Stimulated activated naive CD8-positive, alpha-beta T cell treated with anti-CD3 and anti-CD28 coated beads, Interleukin-15, amount 100 ng/mL, for 72 hours (primary cell): ENCODE results near the gene KRT35.

Source experiments
- ATAC-seq: fragments of 150-1000 bp; cut with Tn5 transposase; 2 replicates; pipeline ENCODE4 v1.10.0; 2021; ENCODE audit warnings: mild to moderate bottlenecking, moderate library complexity
- DNase-seq, 2 donors: peaks; one replicate each; pipeline ENCODE4 v3.0.0; 2021 to 2022
- H3K27ac Mint-ChIP-seq, 2 donors: one replicate each; pipeline ENCODE4 v1.8.0; 2022; ENCODE audit warnings: mild to moderate bottlenecking in 2 of 2, mixed read lengths in 2 of 2, moderate library complexity in 2 of 2
- H3K27me3 Mint-ChIP-seq: one replicate; pipeline ENCODE4 v1.8.0; 2022; ENCODE audit warnings: mixed read lengths
- H3K4me1 Mint-ChIP-seq: one replicate; pipeline ENCODE4 v1.8.0; 2022; ENCODE audit warnings: mild to moderate bottlenecking, mixed read lengths
- H3K4me3 Mint-ChIP-seq, 2 donors: one replicate each; pipeline ENCODE4 v1.8.0; 2022; ENCODE audit warnings: mild to moderate bottlenecking in 2 of 2, mixed read lengths in 2 of 2, moderate library complexity in 1 of 2
- H3K9me3 Mint-ChIP-seq, 2 donors: one replicate each; pipeline ENCODE4 v1.8.0; 2022; ENCODE audit warnings: mixed read lengths in 2 of 2

KRT35 gene

DNA sequence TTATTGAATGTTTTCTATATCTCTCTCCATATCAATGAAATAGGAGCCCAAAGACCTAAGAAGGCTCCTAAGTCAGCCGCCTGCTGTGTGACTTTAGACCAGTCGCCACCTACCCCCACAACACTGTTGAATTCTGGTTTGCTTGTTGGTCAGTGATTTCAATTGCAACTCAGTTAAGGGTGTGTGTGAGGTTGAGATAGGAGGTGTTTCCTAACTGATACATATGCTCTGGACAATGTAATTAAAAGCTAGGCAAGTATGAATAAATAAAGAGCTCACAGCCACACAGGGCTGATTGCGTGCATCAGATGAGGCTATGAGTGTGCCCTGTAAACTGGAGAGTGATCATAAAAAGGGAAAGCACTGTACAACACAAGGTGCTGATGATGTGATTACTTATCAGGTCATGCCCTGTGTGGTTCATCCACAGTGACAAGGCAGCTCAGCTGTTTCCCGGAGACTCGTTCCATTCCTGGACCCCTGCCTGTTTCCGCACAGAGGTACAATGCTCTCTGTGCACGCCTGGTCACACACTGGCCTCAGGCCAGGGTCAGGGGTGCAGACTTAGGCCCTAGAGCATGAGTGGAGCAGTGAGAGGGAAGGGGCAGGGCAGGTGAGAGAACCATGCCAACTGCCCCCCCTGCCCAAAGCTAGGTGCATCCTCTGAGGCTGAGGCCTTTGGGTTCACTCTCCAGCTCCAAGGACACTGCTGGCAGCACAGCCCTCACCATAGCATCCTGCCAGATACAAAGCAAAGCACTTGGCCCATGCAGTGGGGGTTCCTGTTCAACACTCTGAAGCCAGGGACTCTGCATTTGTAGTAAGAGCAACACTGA is 3.3 kb upstream of the KRT35 start:
- ATAC-seq, result peak; percentile 9
- no peak overlapping the region for H3K27ac Mint-ChIP-seq
- no peak overlapping the region for H3K4me3 Mint-ChIP-seq
- peaks cover 9% of the 10 kb centered on the region for H3K27me3 Mint-ChIP-seq
- no peaks in the 10 kb centered on the region for H3K4me1 Mint-ChIP-seq
- no peak for DNase-seq
- H3K9me3 Mint-ChIP-seq, result no peaks in the 10 kb centered on the region

DNA sequence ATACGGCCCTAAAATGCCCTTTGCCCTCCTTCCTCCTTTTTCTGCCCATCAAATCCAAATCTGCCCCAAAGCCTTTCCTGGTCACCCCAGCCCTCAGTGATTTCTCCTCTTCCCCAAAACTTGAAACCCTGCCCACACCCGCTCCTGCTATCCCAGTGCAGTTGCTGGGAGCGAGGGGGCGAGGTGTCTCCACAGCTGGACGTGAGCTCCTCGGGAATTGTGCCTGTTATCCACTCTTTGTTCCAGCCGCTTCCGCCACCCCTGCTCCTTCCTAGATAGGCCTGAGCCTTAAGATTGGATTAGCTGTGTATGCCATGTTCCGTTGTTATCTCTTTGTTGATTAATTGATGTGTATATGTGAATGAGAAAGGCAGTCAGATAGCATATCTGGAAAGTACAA is 2.6 kb upstream of the KRT35 start:
- no peaks in the 10 kb centered on the region for H3K4me1 Mint-ChIP-seq
- peaks cover 9% of the 10 kb centered on the region for H3K27me3 Mint-ChIP-seq
- ATAC-seq (no peak), DNase-seq (no peak)
- no peaks in the 10 kb centered on the region for H3K9me3 Mint-ChIP-seq
- no peak overlapping the region for H3K27ac Mint-ChIP-seq
- H3K4me3 Mint-ChIP-seq, result no peak overlapping the region

DNA sequence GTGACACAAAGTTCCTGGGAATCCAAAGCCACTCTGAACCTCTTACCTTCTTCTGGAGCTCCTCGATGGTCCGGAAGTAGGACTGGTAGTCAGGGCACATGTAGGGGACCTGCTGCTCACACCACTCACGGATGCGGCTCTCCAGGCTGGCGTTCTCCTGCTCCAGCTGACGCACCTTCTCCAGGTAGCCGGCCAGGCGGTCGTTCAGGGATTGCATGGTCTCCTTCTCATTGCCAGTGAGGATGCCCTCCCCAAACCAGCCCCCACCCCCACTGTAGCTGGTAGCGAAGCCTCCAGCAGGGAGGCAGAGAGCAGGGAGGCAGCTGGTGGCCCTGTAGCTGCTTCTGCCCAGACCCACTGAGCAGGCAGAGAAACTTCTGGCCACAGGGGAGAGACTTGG is 370 bp downstream of the KRT35 start:
- ATAC-seq (no peak), DNase-seq (no peak)
- H3K27ac Mint-ChIP-seq, result no peak overlapping the region
- no peaks in the 10 kb centered on the region for H3K9me3 Mint-ChIP-seq
- no peaks in the 10 kb centered on the region for H3K27me3 Mint-ChIP-seq
- H3K4me1 Mint-ChIP-seq, result no peaks in the 10 kb centered on the region
- H3K4me3 Mint-ChIP-seq, result no peak overlapping the region

DNA sequence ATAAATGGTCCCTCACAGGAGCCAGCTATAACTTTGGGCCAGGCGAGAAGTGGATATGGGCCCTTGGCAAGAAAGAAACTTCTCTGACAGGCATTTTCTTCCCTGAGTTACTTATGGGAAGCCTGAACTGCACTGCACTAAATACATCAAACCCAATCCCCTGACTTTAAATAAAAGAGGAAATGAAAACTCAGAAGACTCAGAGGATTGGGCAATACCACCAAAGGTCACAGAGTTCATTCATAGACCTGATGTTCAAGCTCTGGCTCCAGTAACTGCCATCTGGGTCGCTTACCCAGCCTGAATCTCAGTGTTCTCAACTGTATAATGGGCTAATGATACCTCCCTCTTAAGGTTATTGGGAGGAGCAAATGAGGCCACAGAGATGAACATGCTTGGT is 815 bp downstream of the KRT35 start:
- Mint-ChIP-seq H3K4me3 (no peak overlapping the region), H3K9me3 (no peaks in the 10 kb centered on the region), H3K27me3 (no peaks in the 10 kb centered on the region), H3K4me1 (no peaks in the 10 kb centered on the region), H3K27ac (no peak overlapping the region)
- ATAC-seq, result no peak
- DNase-seq, result no peak

DNA sequence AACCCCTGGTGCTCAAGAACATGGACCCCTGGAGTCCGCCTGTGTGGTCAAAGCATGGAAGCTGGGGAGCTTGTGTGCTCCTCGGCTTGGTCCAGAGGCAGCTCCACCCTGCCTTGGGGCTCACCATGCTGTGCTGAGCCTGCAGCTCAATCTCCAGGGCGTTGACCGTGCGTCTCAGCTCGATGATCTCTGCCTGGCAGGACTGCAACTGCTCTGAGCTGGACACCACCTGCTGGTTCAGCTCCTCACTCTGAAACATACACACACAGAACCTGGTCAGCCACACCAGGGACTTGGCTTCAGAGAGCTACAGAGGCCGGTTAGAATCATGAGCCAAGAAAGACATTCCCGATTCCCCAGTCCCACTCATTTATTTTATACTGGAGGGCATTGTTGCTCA is 2.7 kb downstream of the KRT35 start:
- no peaks in the 10 kb centered on the region for H3K27me3 Mint-ChIP-seq

DNA sequence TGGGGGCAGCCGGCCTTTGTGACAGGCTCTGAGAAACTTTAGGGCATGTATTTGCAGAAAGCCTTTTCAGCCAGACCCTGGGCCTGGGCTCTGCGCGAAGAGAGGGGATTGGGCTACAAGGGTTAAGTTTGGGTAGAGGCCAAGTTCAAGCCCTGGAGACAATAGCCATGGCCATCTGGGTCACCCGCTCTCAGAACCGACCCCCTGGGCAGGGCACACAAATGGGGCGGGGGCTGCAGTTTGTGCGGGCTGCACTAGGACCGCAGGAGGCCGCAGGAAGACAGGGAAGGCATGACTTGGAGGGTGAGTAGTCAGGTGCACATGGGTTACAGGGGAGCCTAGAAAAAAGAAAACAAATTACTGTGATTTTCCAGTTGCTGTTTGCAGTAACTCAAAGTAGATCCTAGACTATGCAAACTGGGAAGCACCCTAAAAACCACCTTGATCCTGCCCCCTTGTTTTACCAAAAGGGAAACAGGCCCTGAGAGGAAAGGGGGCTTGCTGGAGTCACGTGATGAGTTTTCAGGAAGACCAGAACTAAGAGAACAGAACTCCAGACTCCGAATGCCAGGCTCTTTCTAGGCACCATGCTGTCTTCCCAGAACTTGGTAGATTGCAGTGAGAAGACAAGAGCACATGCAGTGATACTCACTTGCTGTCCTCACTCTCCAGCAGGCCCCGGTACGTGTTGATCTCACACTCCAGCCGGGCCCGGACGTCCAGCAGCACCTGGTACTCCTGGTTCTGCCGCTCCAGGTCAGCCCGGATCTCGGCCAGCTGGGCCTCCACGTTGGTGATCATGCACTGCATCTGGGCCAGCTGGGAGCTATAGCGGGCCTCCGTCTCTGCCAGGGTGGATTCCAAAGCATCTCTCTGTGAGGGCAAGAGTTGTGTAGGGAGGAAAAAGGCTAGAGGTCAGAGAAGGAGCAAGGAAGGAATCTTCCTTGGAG is 3.8 kb downstream of the KRT35 start:
- no peaks in the 10 kb centered on the region for H3K4me1 Mint-ChIP-seq
- DNase-seq (no peak), ATAC-seq (no peak)
- H3K27ac Mint-ChIP-seq, result no peak overlapping the region
- no peaks in the 10 kb centered on the region for H3K9me3 Mint-ChIP-seq
- no peaks in the 10 kb centered on the region for H3K27me3 Mint-ChIP-seq
- no peak overlapping the region for H3K4me3 Mint-ChIP-seq

More for the DNA sequence above, 2.7 kb downstream of the KRT35 start:
- H3K4me3 Mint-ChIP-seq, result no peak overlapping the region
- H3K4me1 Mint-ChIP-seq, result no peaks in the 10 kb centered on the region
- DNase-seq (no peak), ATAC-seq (no peak)
- no peak overlapping the region for H3K27ac Mint-ChIP-seq
- no peaks in the 10 kb centered on the region for H3K9me3 Mint-ChIP-seq

DNA sequence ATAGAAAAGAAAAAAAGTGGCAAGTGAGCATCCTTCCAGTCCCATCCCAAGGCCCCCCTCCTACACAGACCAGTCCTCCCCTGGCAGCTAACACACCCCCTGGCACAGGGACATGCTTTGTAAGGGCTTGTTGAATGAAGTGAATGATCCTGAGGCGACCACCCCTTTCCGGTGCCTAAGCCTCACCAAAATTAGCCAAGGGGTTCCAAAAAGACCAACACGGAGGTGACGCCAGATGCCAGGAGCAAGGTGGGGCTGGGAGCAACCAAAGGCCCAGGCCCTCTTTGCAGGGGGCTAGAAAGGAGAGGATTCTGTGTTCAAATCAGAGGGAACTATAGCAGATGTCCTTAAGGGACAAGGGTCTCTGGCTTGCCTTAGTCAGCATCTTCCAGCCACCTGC is 5.5 kb downstream of the KRT35 start:
- DNase-seq, result no peak
- H3K4me1 Mint-ChIP-seq, result no peaks in the 10 kb centered on the region
- no peaks in the 10 kb centered on the region for H3K27me3 Mint-ChIP-seq
- ATAC-seq, result no peak
- H3K4me3 Mint-ChIP-seq, result no peak overlapping the region
- H3K9me3 Mint-ChIP-seq, result peaks cover 5 to 7% of the 10 kb centered on the region in 2 donors
- H3K27ac Mint-ChIP-seq, result no peak overlapping the region

DNA sequence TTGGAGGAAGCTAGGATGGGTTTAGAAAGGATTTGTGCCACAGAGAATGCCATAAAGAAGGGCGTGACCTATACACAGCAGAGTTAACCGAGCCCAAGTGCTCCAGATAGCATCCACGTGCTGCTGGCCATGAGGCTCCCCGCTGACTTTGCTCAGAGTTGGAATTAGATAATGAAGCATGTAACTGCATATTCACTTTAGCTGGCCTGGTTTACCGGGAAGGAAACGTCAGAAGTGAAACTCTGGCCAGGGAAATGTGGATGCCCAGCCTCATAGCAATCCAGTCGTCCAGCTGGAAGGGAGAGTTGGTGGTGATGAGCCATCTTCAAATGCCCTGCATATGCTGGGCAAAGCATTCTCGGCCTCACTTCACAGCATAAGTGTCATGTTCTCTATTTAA is 6.1 kb downstream of the KRT35 start:
- H3K9me3 Mint-ChIP-seq, result peaks cover 5 to 7% of the 10 kb centered on the region in 2 donors

DNA sequence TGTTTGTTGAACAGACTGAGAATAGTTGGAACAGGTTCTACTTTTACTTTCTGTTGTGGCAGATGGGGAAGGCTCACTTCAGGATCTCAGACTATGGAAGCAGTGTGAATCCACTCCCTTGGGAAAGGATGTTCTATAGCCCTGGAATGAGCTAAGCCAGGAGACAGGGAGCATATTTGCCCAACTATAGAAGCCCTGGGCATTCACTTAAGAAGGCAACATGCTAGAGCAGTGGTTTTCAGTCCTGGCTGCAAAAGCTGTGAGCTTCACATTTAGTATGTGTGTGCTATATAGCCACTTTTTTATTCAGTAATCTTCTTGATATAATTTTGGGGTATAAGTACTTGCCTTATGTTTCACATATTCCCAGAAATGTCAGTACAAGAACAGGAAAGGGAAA is 12.6 kb downstream of the KRT35 start:
- Mint-ChIP-seq H3K4me1 (no peaks in the 10 kb centered on the region), H3K27ac (no peak overlapping the region), H3K27me3 (peaks cover 6% of the 10 kb centered on the region), H3K4me3 (no peak overlapping the region), H3K9me3 (peaks cover 5 to 7% of the 10 kb centered on the region in 2 donors)
- no peak for DNase-seq
- no peak for ATAC-seq

More for the DNA sequence above, 6.1 kb downstream of the KRT35 start:
- DNase-seq (no peak), ATAC-seq (no peak)
- H3K27ac Mint-ChIP-seq, result no peak overlapping the region
- H3K4me3 Mint-ChIP-seq, result no peak overlapping the region
- H3K4me1 Mint-ChIP-seq, result no peaks in the 10 kb centered on the region
- no peaks in the 10 kb centered on the region for H3K27me3 Mint-ChIP-seq

DNA sequence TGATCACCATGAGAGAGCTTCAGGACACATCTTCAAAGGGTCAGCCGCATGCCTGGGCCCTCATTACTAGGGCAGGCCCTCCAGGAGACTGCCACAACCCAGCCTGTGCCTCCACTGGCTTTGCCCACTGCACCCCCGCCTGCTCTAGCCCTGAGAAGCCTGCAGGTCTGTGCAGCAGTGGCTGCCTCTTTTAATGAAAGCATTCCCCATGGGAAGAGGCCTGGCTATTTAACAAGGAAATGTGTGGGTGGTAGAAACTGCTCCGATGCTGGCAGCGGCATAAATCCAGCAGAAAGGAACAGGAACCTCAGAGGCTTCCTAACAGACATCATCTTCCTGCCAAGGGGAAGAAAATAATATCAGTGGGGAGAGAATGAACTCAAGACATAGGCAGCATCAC is 13.4 kb downstream of the KRT35 start:
- Mint-ChIP-seq H3K9me3 (peaks cover 5 to 7% of the 10 kb centered on the region in 2 donors), H3K27ac (no peak overlapping the region), H3K27me3 (peaks cover 6% of the 10 kb centered on the region), H3K4me3 (no peak overlapping the region), H3K4me1 (no peaks in the 10 kb centered on the region)
- no peak for DNase-seq
- no peak for ATAC-seq

DNA sequence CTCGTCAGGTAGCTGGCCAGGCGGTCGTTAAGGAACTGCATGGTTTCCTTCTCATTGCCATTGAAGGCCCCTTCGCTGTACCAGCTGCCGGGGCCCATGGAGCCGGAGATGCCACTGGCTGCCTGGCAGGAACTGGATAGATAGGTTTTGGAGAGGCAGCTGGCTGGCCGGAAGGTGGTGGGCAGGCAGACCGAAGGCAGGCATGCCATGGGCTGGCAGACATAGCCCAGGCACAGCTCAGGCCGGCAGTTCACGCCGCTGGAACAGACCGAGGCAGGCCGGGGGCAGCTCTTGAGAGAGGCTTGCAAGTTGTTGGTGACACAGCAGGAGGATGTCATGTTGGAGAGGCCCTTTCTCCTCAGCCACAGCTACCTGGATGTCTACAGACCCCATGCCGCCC is 14.0 kb downstream of the KRT35 start, which contains the start of gene KRT32:
KRT32 (minus strand) TSS at position 399 of the 400 bp plus-strand sequence; CDS start at position 338, 61 bp downstream.
- Mint-ChIP-seq H3K4me1 (no peaks in the 10 kb centered on the region), H3K9me3 (peaks cover 5 to 7% of the 10 kb centered on the region in 2 donors)
- no peak for ATAC-seq

DNA sequence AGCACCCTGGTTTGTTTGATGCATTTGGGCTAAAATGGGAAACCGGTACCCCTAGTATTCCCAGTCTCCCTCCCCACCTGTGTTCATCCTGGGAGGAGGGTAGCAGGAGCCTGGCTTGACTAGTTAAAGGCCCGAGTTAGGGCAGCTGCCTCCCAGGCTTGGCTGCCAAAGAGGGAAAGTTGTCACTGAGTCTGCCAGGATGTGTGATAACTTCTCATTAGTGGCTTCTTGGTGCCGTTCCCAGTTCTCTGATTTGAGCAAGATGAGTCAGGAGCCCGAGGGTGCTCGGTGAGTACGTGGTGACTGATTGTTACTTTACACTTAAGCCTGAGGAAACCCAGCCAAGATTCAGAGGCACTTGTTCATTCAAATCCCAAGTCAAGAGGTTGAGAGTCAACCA is 16.3 kb downstream of the KRT35 start:
- DNase-seq, result no peak
- H3K27ac Mint-ChIP-seq, result peak overlapping the region in 1 of 2 donors; percentile 50
- H3K4me3 Mint-ChIP-seq, result no peak overlapping the region
- no peaks in the 10 kb centered on the region for H3K4me1 Mint-ChIP-seq
- no peak for ATAC-seq
- peaks cover 6% of the 10 kb centered on the region for H3K27me3 Mint-ChIP-seq
- H3K9me3 Mint-ChIP-seq, result no peaks in the 10 kb centered on the region

More for the DNA sequence above, 14.0 kb downstream of the KRT35 start, which contains the start of gene KRT32:
- Mint-ChIP-seq H3K27me3 (peaks cover 6% of the 10 kb centered on the region), H3K4me3 (no peak within 1 kb of the TSS), H3K27ac (no peak within 1 kb of the TSS)
- DNase-seq, result no peak

DNA sequence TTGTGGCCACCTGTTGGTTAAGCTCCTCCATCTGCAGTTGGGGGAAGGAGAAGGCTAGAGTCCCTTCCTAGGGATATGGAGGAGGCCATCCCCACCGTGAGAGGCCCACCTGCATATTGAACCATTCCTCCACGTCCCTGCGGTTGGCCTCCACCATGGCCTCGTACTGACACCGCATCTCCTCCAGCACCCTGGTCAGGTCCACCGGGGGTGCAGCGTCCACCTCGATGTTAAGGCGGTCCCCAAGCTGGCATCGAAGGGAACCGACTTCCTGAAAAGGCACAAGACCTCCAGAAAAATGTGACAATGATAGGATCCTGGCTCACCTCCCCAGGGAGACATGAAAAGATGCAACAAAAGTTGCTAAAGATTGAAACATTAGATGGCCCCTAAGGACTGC is 16.8 kb downstream of the KRT35 start:
- H3K27ac Mint-ChIP-seq, result no peak overlapping the region
- H3K4me1 Mint-ChIP-seq, result no peaks in the 10 kb centered on the region
- DNase-seq, result no peak
- H3K4me3 Mint-ChIP-seq, result no peak overlapping the region
- H3K27me3 Mint-ChIP-seq, result peaks cover 6% of the 10 kb centered on the region
- no peak for ATAC-seq
- no peaks in the 10 kb centered on the region for H3K9me3 Mint-ChIP-seq

DNA sequence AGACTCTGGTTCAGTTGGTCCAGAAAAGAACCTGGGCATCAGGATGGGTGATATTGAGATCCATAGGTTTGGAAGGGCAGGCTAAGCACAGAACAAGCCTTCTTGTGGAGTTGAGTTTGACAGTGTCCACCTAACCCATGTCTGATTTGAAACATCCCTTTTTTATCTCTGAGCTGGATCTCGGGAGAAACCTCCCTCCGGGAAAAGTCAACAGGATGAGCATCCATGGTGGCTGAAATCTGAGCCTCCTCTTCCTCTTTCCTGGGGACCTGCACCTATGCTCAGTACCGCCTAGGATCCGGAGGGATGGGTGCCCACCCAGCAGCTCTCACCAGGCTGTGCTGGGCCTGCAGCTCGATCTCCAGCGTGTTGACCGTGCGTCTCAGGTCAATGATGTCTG is 17.2 kb downstream of the KRT35 start:
- Mint-ChIP-seq H3K4me1 (no peaks in the 10 kb centered on the region), H3K4me3 (no peak overlapping the region), H3K27ac (no peak overlapping the region), H3K9me3 (no peaks in the 10 kb centered on the region), H3K27me3 (peaks cover 6% of the 10 kb centered on the region)
- no peak for DNase-seq
- no peak for ATAC-seq

DNA sequence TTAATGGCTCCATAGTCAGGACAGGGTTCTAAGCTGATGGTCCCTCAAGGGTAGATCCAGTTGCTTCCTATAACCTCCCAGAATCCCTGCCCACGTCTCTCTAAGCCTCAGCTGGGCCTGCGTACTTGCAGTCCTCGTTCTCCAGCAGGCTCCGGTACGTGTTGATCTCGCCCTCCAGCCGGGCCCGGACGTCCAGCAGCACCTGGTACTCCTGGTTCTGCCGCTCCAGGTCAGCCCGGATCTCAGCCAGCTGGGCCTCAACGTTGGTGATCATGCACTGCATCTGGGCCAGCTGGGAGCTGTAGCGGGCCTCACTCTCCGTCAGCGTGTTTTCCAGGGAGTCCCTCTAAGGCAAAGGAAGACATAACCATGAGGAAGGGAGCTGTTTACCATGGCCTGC is 18.2 kb downstream of the KRT35 start:
- Mint-ChIP-seq H3K4me1 (no peaks in the 10 kb centered on the region), H3K9me3 (no peaks in the 10 kb centered on the region), H3K27ac (no peak overlapping the region), H3K27me3 (peaks cover 6% of the 10 kb centered on the region), H3K4me3 (no peak overlapping the region)
- no peak for DNase-seq
- no peak for ATAC-seq

DNA sequence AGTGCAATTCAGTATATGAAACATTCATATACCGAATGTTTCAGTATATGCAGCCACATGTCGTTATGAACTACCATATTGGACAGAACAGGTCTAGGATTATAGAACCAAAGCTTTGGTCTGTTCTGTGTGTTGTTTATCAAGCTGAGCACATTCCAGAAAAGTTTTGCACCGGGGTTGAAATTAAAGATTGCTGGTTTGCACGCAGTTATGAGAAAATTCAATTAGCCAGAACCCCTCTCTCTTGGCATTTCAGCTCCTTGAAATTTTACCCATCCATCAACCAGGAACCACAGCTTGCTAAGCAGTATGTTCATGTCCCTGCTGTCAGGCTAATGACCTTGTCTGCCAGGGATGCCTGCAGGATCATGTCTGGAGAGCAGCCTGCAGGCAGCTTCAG is 23.3 kb downstream of the KRT35 start:
- Mint-ChIP-seq H3K4me3 (no peak overlapping the region), H3K27me3 (no peaks in the 10 kb centered on the region), H3K27ac (no peak overlapping the region), H3K4me1 (no peaks in the 10 kb centered on the region), H3K9me3 (no peaks in the 10 kb centered on the region)
- ATAC-seq (no peak), DNase-seq (no peak)
